Posterior vena cava (tissue), 2 donors: Measurements from ENCODE around the gene DDX59. TPM values are rescaled to one million over a fixed set of nuclear protein-coding genes. Genes with fewer than 3 reads are reported as not detected.

Experiments used
- DNase-seq: peaks from one replicate; pipeline ENCODE4 v3.0.0-alpha.2; 2020; ENCODE audit warnings: low spot score
- intact Hi-C, 2 donors: fragments of 100-400 bp; cut with DNase I; formaldehyde crosslinking; loops; one replicate each; pipeline versions ENCODE4 v1.14.1 to v1.14.2; 2022 to 2023
- total RNA-seq, 2 donors: library from RNA; stranded (reverse); fragmentation: NEBNext Ultra II Directional; extraction: Animal tissue kit (Norgen Biotek cat#: 25700); gene quantifications; one replicate each; pipeline ENCODE4 v1.2.1, GENCODE V29; 2021
- donor health status: DM: yes; HTN: yes; CAD: no.
- donor health status: DM: yes; HTN: yes; CAD: no.

Gene DDX59
- total RNA-seq, 2 donors from 2014 or later, result 27.1 to 27.6 TPM

GRCh38 chr1:200674838-200675587 lies 5.3 kb upstream of the DDX59 start:
- no peak for DNase-seq
- intact Hi-C loops, result loop anchor here in 1 of 2 donors (10.0 kb wide), 1 partner anchor 60 kb away; the partner anchor contains the start of gene CAMSAP2

DNA sequence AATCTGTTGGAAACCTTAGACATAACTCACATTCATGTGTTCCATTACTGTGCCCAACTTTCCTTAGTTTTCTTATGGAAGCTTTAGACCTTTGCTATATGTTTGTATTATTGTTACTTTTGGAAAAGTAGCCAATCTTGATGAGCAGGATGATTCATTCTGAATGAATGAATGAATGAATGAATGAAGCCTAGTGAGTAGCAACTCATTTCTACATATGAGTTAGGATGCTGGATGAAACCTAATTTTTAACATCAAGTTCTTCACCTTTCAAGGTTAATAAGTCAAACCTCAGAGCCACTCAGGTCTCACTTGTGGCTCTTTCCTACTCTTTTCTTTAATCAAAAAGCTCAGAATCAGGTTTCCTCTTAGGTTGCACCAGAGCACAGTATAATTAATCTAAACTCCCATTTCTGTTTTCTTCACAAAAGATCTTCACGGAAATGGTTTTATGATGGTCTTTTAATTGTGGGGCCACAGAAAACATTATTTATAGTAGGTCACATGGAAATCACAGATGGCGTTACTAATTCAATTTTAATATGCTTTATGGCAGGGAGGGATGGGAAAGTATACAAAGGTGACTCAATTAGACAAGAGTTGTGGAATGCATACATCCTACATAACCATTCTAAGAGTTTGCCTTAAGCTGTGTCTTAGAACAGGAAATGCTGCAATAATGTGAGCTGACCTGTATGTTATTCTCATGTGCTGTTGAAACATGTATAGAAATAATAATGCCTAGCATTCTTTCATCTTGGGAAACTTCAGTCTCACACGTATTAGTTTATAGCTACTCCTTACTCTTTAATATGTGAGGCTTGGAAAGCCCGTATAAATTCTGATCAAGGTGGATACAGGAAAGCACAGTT lies 4.5 kb upstream of the DDX59 start:
- DNase-seq, result no peak
- intact Hi-C loops, result loop anchor here in 1 of 2 donors (10.0 kb wide), 1 partner anchor 61 kb away; the partner anchor contains the start of gene CAMSAP2

DNA sequence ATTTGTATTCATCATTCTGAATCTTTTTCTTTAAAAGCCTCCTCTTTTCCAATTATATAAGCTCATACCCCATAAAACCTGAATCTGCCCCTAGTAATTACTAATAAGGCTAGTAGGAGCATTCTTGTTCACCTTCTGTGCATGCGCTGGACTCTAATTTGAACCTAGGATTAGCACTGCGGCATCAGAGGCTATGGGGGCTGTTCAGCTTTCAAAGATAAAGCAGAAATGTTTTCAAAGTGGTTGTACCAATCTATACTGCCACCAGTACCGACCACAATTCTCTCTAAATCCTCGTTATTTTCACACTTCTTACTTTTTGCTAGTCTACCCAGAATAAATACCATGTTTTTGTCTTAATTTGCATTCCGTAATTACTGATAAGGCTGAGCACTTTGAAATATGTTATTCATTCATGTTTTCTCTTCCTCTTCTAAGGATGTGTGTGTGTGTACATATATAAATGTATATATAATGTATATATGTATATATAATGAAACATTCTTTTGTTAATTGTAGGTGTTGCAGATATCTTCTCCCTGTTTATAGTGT lies 1.6 kb upstream of the DDX59 start:
- intact Hi-C loops, result loop anchor here in 1 of 2 donors (10.0 kb wide), 1 partner anchor 63 kb away; the partner anchor contains the start of gene CAMSAP2

DNA sequence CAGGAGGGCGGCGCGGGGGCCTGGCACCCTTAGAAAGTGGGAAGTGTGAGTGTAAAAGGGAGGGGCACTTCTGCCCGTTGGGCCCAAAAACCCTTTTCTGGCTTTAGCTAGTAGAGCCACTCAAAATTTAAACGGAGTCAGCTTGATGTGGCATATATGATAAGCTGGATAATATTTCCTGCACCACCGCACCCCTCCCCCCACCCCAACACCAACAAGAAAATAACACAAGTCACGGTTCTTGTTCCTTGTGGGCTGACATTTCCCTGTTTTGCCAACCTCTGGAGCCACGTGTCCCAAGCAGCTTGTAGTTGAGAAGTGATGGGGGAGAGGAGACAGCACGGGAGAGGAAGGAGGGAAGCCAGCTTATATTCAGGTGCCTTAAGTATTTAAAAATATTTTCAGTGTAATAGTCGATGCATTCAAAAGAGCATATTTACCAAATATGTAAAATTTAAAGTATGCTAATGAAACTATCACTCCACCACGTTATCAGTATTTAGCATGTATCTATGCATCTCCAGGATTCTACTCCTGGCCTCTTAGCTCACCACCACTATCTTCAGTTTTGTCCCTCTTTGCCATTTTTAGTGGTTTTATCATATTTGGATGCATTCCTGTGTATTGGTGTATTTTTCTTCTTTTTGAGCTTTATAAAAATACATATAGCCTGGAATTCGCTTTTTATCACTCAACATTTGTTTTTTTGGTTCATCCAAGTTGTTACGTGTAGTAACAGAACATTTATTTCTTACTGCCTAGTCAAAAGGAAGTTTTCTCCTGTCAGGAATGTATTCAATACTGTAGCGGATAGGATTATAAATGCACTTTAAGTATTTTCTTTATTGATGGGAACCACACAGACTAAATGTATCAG lies 773 bp upstream of the DDX59 start:
- intact Hi-C loops, result loop anchor here in 1 of 2 donors (10.0 kb wide), 1 partner anchor 64 kb away; the partner anchor contains the start of gene CAMSAP2
- no peak for DNase-seq

More for the DNA sequence above, 1.6 kb upstream of the DDX59 start:
- no peak for DNase-seq

DNA sequence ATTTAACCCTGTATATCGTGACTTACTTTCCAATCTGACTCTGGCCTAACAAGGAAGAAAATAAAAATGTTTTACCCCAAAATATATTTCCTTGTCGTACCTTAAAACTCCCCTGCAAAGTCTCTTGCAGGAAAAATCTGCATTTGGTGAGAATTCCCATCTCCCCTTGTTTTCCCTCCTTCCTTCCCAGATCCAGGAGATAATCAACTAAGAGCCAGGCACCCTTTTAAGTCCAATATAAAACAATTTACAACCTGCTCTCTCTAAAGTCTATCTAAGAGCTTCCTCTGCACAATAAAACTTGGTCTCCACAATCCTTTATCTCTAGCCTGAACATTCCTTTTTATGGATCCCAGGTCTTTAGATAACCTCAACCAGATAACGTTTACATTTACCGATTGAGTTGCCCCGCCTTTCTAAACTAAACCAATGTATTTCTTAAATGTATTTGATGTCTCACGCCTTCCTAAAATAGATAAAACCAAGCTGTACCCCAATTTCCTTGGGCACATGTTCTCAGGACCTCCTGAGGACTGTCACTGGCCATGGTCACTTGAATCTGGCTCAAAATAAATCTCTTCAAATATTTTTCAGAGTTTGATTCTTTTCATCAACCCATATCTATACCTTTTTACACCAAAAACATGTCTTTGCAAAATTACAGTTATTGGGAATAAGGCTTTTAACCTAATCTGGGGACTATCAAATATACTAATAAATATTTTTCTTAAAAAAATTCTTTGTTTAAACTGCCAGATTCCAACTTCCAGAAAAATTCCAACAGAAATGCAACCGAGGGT lies 993 bp downstream of the DDX59 start:
- intact Hi-C loops, result no loop called here
- DNase-seq, result no peak

DNA sequence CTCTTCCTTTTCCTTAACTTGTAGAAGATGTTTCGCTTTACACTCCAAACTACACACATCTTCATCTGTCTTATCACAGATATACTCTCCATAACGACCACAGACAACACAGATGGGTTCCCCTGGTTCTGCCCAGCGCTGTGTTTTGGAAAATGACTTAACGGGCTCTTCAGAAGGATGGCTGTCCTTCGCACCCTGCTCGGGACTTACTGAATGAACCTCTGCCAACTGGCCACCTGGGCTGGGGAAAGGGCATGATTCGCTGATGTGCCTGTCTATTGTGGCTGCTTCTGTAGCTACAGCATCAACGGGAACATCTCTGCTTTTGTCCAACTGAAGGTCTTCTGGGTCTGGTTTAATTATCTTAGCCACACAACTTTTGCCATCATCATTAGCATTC lies 3.4 kb downstream of the DDX59 start:
- no peak for DNase-seq
- intact Hi-C loops, result no loop called here

DNA sequence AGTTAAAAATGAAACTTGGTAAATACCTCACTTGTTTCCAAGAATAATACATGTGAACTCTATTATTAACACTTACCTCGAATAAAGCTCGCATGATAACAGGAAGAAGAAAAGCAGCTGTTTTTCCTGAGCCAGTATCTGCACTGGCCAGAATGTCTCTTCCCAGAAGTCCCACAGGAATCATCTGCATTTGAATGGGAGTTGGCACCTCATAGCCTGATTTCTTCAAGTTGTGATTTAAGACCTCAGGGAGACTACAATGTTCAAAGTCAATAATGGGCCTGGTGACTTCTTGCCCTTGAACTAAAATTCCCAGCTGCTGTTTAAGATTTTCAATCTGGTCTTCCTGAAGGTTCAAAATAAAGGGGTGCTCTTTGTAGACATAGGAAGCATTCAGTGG lies 3.8 kb downstream of the DDX59 start:
- intact Hi-C loops, result no loop called here

GRCh38 chr1:200660719-200661118 lies 9.0 kb downstream of the DDX59 start:
- intact Hi-C loops, result no loop called here
- DNase-seq, result peak; percentile 92

More for the DNA sequence above, 3.8 kb downstream of the DDX59 start:
- no peak for DNase-seq

DNA sequence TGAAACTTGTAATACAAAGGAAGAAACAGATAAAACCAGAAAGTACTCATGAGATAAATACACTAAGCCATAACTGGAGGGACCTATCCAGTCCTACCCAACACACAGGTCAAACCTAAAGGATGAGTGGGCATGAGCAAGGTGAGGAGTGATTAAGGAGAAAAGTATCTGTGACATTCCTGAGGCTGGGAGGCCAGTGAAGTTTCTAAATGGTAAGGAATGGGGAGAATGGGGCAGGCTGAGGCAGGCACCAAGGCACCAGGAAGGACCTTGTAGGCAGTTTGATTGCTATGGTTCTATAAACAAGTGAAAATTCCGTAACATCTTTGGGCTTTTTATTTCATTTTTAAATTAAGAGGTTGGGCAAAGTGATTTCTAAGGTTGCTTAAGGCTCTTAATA lies 10.4 kb downstream of the DDX59 start:
- DNase-seq, result no peak
- intact Hi-C loops, result no loop called here

- DNase-seq, result no peak
- intact Hi-C loops, result no loop called here
These were observed 11.5 kb downstream of the DDX59 start for GRCh38 chr1:200658037-200658818.

DNA sequence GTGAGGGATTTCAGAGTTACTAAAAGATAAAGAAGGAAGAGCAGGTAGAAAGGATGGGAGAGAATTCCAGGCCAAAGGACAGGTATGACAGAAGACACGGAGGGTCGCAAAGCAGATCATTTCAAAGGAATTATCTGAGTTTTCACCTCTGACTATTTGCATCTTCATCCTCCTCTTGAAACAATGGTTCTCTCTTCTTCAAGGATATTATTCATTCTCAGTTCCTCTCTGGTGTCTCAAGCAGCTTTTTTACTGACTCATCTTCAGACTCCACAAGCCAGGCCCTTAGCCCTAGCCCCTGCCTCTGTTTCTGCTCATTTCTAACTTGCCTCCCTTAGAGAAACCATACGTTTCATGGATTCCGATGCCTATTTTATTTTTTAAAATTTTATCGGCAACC lies 15.0 kb downstream of the DDX59 start:
- DNase-seq, result no peak
- intact Hi-C loops, result no loop called here

GRCh38 chr1:200653022-200653462 lies 16.7 kb downstream of the DDX59 start:
- no peak for DNase-seq
- intact Hi-C loops, result no loop called here

- intact Hi-C loops, result no loop called here
- no peak for DNase-seq
These were observed 17.3 kb downstream of the DDX59 start for GRCh38 chr1:200652378-200652777.

DNA sequence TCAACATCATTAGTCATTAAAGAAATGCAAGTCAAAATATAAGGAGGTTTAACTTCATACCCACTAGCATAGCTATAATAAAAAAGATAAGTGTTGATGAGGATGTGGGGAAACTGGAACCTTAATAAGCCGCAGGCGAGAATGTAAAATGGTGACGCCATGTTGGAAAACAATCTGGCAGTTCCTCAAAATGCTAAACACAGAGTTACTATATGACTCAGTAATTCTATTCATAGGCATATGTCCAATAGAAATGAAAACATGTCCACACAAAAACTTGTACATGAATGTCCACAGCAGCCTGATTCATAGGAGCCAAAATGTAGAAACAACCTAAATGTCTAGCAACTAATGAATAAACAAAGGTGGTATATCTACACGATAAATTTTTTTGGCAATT lies 23.2 kb downstream of the DDX59 start:
- no peak for DNase-seq
- intact Hi-C loops, result no loop called here

DNA sequence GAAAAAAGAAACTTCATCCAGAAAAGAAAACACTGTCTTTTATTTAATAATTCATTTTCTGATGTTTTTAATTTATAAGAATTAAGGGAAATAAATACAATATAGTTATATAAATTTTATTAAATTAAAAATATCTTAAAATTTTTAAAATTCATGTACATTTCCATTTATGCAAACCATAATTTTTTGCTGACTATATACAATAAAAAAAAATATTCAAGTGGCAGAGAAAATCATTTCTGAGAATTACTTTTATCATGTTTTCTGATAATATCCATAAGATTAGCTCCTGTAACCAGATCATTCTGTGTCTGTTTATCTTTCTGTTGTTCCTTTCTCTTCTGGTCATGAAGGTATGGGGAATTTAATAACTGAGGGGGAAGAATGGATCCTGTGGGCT lies 25.7 kb downstream of the DDX59 start:
- DNase-seq, result no peak
- intact Hi-C loops, result no loop called here

DNA sequence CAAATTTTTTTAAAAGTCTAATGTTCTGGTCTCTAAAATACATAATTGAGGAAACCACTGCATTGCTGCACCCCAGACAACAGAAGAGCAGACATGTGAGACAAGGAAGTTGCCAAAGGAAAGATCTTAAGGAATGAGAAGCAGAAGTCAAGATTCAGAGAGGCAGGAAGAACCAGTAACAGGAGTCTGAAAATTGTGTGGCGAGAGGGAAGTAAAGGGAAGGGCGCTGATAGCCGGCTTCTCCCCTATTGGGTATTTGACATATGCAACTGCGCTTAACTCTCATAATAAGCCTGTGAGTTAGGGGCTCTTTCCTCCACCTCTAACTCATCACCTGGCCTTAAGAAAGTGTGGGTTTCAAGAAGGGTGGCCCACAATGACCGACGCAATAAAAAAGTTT lies 27.2 kb downstream of the DDX59 start:
- intact Hi-C loops, result no loop called here
- no peak for DNase-seq

DNA sequence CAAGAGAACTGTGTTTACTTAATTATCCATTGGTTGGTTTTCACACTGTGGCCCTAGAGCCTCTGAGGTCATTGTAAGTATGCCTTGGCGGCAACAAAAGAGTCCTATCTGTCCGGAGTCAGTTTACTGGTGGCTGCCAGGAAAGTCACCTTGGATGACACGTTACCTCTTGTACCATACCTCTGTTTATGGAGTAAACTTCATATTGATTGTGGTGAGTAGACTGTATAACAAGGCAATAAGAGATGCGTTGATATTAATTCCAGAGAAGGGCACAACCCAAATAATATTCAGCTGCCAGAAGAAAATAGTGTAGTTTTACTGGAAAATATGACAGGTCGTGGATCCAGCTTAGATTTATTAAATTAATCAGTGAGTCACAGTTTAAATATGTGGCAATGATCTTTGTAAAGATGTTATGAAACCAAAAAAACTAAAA lies 28.7 kb downstream of the DDX59 start:
- intact Hi-C loops, result no loop called here
- DNase-seq, result no peak
